HepG2 (cell line): ENCODE measurements around the gene DDR1. TPM values are rescaled to one million over a fixed set of nuclear protein-coding genes. Genes with fewer than 3 reads are reported as not detected.

Experiments
- ATAC-seq: fragments of 200-7000 bp; cut with Tn5 transposase; 3 replicates; pipeline ENCODE4 v1.9.1; 2020; ENCODE audit warnings: mild to moderate bottlenecking, moderate library complexity
- BruUV-seq: library from RNA; stranded (reverse); fragments of 400-500 nt; replicated peaks from 2 replicates; lab custom pipeline; 2021; lab: Mats Ljungman, UMichigan
- CTCF ChIA-PET: fragments of 300-600 bp; formaldehyde crosslinking; extraction: SDS; loops from one replicate; lab custom pipeline; 2021; ENCODE audit warnings: low total read pairs, inconsistent platforms, low intra/inter-chr PET ratio; lab: Yijun Ruan, JAX
- POLR2A ChIA-PET: fragments of 350-600 bp; sonication (Branson Sonifier 250); formaldehyde crosslinking; loops from one replicate; lab custom pipeline; 2020; ENCODE audit warnings: antibody characterized with exemption, inconsistent platforms; lab: Yijun Ruan, JAX
- DNase-seq: peaks from one replicate; pipeline ENCODE4 v3.0.0-alpha.2; 2015; ENCODE audit warnings: low spot score
- FAIRE-seq: peaks from 3 replicates; lab custom pipeline; 2011; peaks lifted over from hg19 to GRCh38; lab: Jason Lieb, UNC
- H2AFZ ChIP-seq: one replicate; pipeline ENCODE4 v1.6.1; 2011; ENCODE audit warnings: low read length, inconsistent platforms
- H3K27ac ChIP-seq: fragments of 300-600 bp; 3 replicates; pipeline ENCODE4 v1.8.0; 2011; ENCODE audit warnings: mixed run types, mild to moderate bottlenecking, mixed read lengths, low read length, inconsistent platforms; ENCODE audit not compliant: insufficient read depth; ENCODE audit errors: extremely low read length
- H3K27me3 ChIP-seq, 2 experiments: fragments of 200-600 bp in 1 of 2; 2 replicates in 1 of 2; 3 replicates in 1 of 2; pipeline versions ENCODE4 v1.6.0 to v1.8.0; 2011; ENCODE audit warnings: low read length in 2 of 2, mild to moderate bottlenecking in 2 of 2, moderate library complexity in 2 of 2, inconsistent platforms in 1 of 2; ENCODE audit not compliant: insufficient read depth in 2 of 2, control insufficient read depth in 1 of 2
- H3K36me3 ChIP-seq, 2 experiments: fragments of 200-600 bp in 1 of 2; replicated peaks in 1 of 2; 2 replicates in 1 of 2; 3 replicates in 1 of 2; pipeline versions ENCODE4 v1.5.1 to v1.8.0; 2011; ENCODE audit warnings: low read length in 2 of 2, inconsistent platforms in 1 of 2; ENCODE audit not compliant: insufficient read depth in 2 of 2, control insufficient read depth in 1 of 2
- H3K4me1 ChIP-seq: 2 replicates; pipeline ENCODE4 v1.5.1; 2012; ENCODE audit warnings: low read length, inconsistent platforms; ENCODE audit not compliant: insufficient read depth
- H3K4me2 ChIP-seq: 2 replicates; pipeline ENCODE4 v1.6.0; 2011; ENCODE audit warnings: low read depth, low read length, inconsistent platforms
- H3K4me3 ChIP-seq, 3 experiments: fragments of 200-600 bp in 1 of 3; sonication (generic), shearing (Covaris generic) in 1 of 3; replicated peaks in 1 of 3; 2 replicates each; pipeline ENCODE4 v1.5.1; 2011 to 2016; ENCODE audit warnings: low read length in 3 of 3, inconsistent platforms in 2 of 3, low read depth in 2 of 3, mild to moderate bottlenecking in 2 of 3, control low read depth in 1 of 3, mixed read lengths in 1 of 3; ENCODE audit not compliant: insufficient read depth in 1 of 3
- H3K79me2 ChIP-seq: one replicate; pipeline ENCODE4 v1.6.1; 2011; ENCODE audit warnings: low read length, inconsistent platforms; ENCODE audit not compliant: insufficient read depth
- H3K9ac ChIP-seq: 2 replicates; pipeline ENCODE4 v1.6.0; 2011; ENCODE audit warnings: mild to moderate bottlenecking, low read depth, low read length, inconsistent platforms; ENCODE audit not compliant: insufficient read depth
- H3K9me3 ChIP-seq: 2 replicates; pipeline ENCODE4 v1.5.1; 2012; ENCODE audit warnings: mild to moderate bottlenecking, low read length
- H4K20me1 ChIP-seq: 2 replicates; pipeline ENCODE4 v1.6.0; 2011; ENCODE audit warnings: inconsistent platforms, mild to moderate bottlenecking, low read length, moderate library complexity; ENCODE audit not compliant: insufficient read depth
- CC2D1A ChIP-seq: sonication (generic); formaldehyde crosslinking; IDR thresholded peaks from 2 replicates; pipeline ENCODE4 v1.8.1; 2023; ENCODE audit warnings: mild to moderate bottlenecking, missing genetic modification reagents
- CENPBD1 ChIP-seq: sonication (generic); formaldehyde crosslinking; IDR thresholded peaks from 2 replicates; pipeline ENCODE4 v1.8.0; 2022; ENCODE audit warnings: missing genetic modification reagents, low read depth, mild to moderate bottlenecking, borderline replicate concordance
- HNF1B ChIP-seq: sonication (generic); formaldehyde crosslinking; IDR thresholded peaks from 2 replicates; pipeline ENCODE4 v1.5.1; 2020; ENCODE audit warnings: mild to moderate bottlenecking, moderate library complexity, missing genetic modification reagents
- JUND ChIP-seq: sonication (generic); formaldehyde crosslinking; IDR thresholded peaks from 2 replicates; pipeline ENCODE4 v1.8.0; 2022; ENCODE audit warnings: mild to moderate bottlenecking, missing genetic modification reagents
- NCOA1 ChIP-seq: sonication (generic); formaldehyde crosslinking; IDR thresholded peaks from 2 replicates; pipeline ENCODE4 v1.9.0; 2021; ENCODE audit warnings: missing genetic modification reagents
- SRSF1 ChIP-seq: fragments of 200-400 bp; formaldehyde crosslinking; optimal IDR thresholded peaks from 2 replicates; pipeline ENCODE3; 2017; ENCODE audit warnings: mild to moderate bottlenecking, low read depth, low read length, moderate library complexity
- ZBTB3 ChIP-seq: sonication (generic); formaldehyde crosslinking; IDR thresholded peaks from 2 replicates; pipeline ENCODE4 v1.4.0; 2020; ENCODE audit warnings: low read depth, mild to moderate bottlenecking, moderate library complexity, missing genetic modification reagents, borderline replicate concordance
- ZFP41 ChIP-seq: sonication (generic); formaldehyde crosslinking; IDR thresholded peaks from 2 replicates; pipeline ENCODE4 v1.4.0; 2020; ENCODE audit warnings: mild to moderate bottlenecking, missing genetic modification reagents, borderline replicate concordance
- ZFP91 ChIP-seq: sonication (generic); formaldehyde crosslinking; IDR thresholded peaks from 2 replicates; pipeline ENCODE4 v1.9.0; 2022; ENCODE audit warnings: missing genetic modification reagents, mild to moderate bottlenecking, borderline replicate concordance
- WGBS: methylation state at CpG from one replicate; pipeline ENCODE4 v1.1.6; 2017; ENCODE audit warnings: low lambda C conversion rate; 5-methylcytosine and 5-hydroxymethylcytosine counted together
- in situ Hi-C: cut with HindIII; loops from 2 replicates; pipeline ENCODE4 v1.10.0; 2017; ENCODE audit warnings: low pct_unique_long_range_greater_than_20kb; ENCODE audit not compliant: extremely low pct_ligation_motif_present
- intact Hi-C: fragments of 100-400 bp; cut with micrococcal nuclease; formaldehyde crosslinking; loops from one replicate; pipeline ENCODE4 v1.10.0; 2022; ENCODE audit not compliant: unreplicated experiment
- polyA plus RNA-seq, 8 experiments: library from polyadenylated mRNA; depleted of rRNA in 3 of 8; stranded (reverse) in 7 of 8; unstranded in 1 of 8; fragments of >200 nt; fragmentation: Illumina TruSeq in 4 of 8; extraction: Trizol in 4 of 8; gene quantifications; 2 replicates each; pipeline versions ENCODE4 v1.2.1 to v1.2.3, GENCODE V29; 2011 to 2016; ENCODE audit warnings: low read depth in 4 of 8, missing spikeins in 1 of 8, mixed read lengths in 1 of 8; ENCODE audit not compliant: insufficient read depth in 1 of 8
- total RNA-seq, 5 experiments: library from RNA; depleted of rRNA; stranded (reverse); fragments of >200 nt; fragmentation: Illumina TruSeq; extraction: Trizol; gene quantifications; 2 replicates each; pipeline ENCODE4 v1.2.3, GENCODE V29; 2016; ENCODE audit warnings: low read depth in 1 of 5
- TF ChIP-seq, protein P1 (sequence below): sonication (generic); formaldehyde crosslinking; IDR thresholded peaks from 2 replicates; pipeline ENCODE4 v1.8.1; 2023; ENCODE audit warnings: mild to moderate bottlenecking, missing genetic modification reagents, borderline replicate concordance

Gene DDR1
- total and polyA plus RNA-seq, 2 of the 13 experiments (the other 11 are each of a cell fraction or from before 2014, with no cell fraction given) = 16.7 to 20.2 TPM

DNA sequence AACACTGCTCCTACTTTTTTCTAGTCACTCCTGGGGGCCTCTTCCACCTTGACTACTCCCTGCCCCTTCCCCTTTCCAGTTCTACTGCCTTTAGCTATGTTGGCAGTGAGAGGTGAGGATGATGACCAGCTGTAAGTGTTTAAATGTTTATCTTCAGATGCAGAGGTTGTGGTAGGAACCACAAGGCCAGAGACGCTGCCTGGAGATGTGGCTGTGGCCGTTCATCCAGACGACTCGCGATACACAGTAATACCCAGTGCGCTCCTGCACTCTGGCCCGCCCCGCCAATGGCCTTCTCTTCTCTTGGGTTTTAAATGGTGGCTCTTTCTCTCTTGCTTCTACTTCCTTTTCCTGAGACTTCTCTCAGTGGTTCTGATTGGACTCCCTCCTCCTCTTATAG lies 34.4 kb downstream of the DDR1 start:
- no peaks in the 10 kb centered on the region for H3K9me3 ChIP-seq
- ATAC-seq = no peak
- H3K4me3 ChIP-seq = no peak overlapping the region
- TF ChIP-seq, protein P1, sequence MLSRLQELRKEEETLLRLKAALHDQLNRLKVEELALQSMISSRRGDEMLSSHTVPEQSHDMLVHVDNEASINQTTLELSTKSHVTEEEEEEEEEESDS (CRISPR knock-in tag) = no peak
- TF ChIP-seq CENPBD1 (CRISPR knock-in tag) = no peak
- no peaks in the 10 kb centered on the region for H3K27me3 ChIP-seq
- BruUV-seq = no TSS peak
- DNase-seq = no peak
- H4K20me1 ChIP-seq = no peaks in the 10 kb centered on the region
- no peak for FAIRE-seq
- ChIA-PET POLR2A (interaction anchor here (0.9 kb wide), 1 partner anchor 36 kb away, joined by 3 read pairs; no protein-coding TSS in a partner anchor), CTCF (no interaction called here)
- no peak overlapping the region for H3K4me2 ChIP-seq
- intact Hi-C loops = no loop called here
- peaks cover 36 to 67% of the 10 kb centered on the region in 2 experiments for H3K36me3 ChIP-seq
- H3K79me2 ChIP-seq = peaks cover 11% of the 10 kb centered on the region
- in situ Hi-C loops = loop anchor here (5.0 kb wide), 2 partner anchors 129 to 159 kb away; no protein-coding TSS in a partner anchor
- H3K27ac ChIP-seq = no peak overlapping the region
- H3K9ac ChIP-seq = no peak overlapping the region
- peaks cover 21% of the 10 kb centered on the region for H3K4me1 ChIP-seq
- whole genome bisulfite sequencing = 95% methylated on average over 8 of the region's 8 CpGs
- H2AFZ ChIP-seq = no peak overlapping the region

- no peaks in the 10 kb centered on the region for H3K9me3 ChIP-seq
- in situ Hi-C loops = no loop called here
- H3K27me3 ChIP-seq = no peaks in the 10 kb centered on the region
- no peak for ATAC-seq
- no TSS peak for BruUV-seq
- WGBS = 92% methylated on average over 7 of the region's 7 CpGs
- POLR2A ChIA-PET = no interaction called here
- CTCF ChIA-PET = no interaction called here
- no peak overlapping the region for H2AFZ ChIP-seq
- H3K4me2 ChIP-seq = no peak overlapping the region
- H4K20me1 ChIP-seq = no peaks in the 10 kb centered on the region
- FAIRE-seq = no peak
- intact Hi-C loops = no loop called here
- no peak for DNase-seq
- no peaks in the 10 kb centered on the region for H3K4me1 ChIP-seq
- H3K4me3 ChIP-seq = no peak overlapping the region
- H3K9ac ChIP-seq = no peak overlapping the region
- peaks cover 42 to 79% of the 10 kb centered on the region in 2 experiments for H3K36me3 ChIP-seq
- no peak overlapping the region for H3K27ac ChIP-seq
- H3K79me2 ChIP-seq = no peaks in the 10 kb centered on the region
- no peak for TF ChIP-seq JUND (CRISPR knock-in tag)
- TF ChIP-seq ZFP91 = no peak
- no peak for TF ChIP-seq ZBTB3 (CRISPR knock-in tag)
- TF ChIP-seq CC2D1A = no peak
- no peak for TF ChIP-seq NCOA1 (CRISPR knock-in tag)
- TF ChIP-seq ZFP41 (CRISPR knock-in tag) = no peak
- no peak for TF ChIP-seq SRSF1
- TF ChIP-seq HNF1B (CRISPR knock-in tag) = no peak
Observed at GRCh38 chr6:30922447-30922852, 38.1 kb downstream of the DDR1 start.
